Measurements from ENCODE around the gene NR3C1.
"Not testable (repeated sequence)": the region's sequence is repeated elsewhere in the genome, so short reads cannot be mapped to it uniquely, and the experiment has no call there.

NR3C1 gene

GRCh38 chr5:143337946-143338345, 65.5 kb downstream of the NR3C1 start:
- DNase-seq (ENCODE audit: low read depth in 2 of 2): no peak

GRCh38 chr5:143336485-143336884, 67.0 kb downstream of the NR3C1 start:
- DNase-seq (ENCODE audit: low read depth in 2 of 2): no peak

- DNase-seq (ENCODE audit: low read depth in 2 of 2): no peak
These were observed 68.6 kb downstream of the NR3C1 start for GRCh38 chr5:143334903-143335302.

GRCh38 chr5:143334380-143334779, 69.1 kb downstream of the NR3C1 start:
- not testable (repeated sequence) for DNase-seq (ENCODE audit: low read depth in 2 of 2)

GRCh38 chr5:143331956-143332355, 71.5 kb downstream of the NR3C1 start:
- no peak for DNase-seq (ENCODE audit: low read depth in 2 of 2)

- no peak for DNase-seq (ENCODE audit: low read depth in 2 of 2)
These were observed 73.6 kb downstream of the NR3C1 start for GRCh38 chr5:143329843-143330242.

GRCh38 chr5:143328589-143329220, 74.8 kb downstream of the NR3C1 start:
- DNase-seq (ENCODE audit: low read depth in 2 of 2): no peak

- DNase-seq (ENCODE audit: low read depth in 2 of 2): not testable (repeated sequence)
These were observed 78.4 kb downstream of the NR3C1 start for GRCh38 chr5:143325086-143325485.

GRCh38 chr5:143322931-143323630, 80.4 kb downstream of the NR3C1 start:
- DNase-seq (ENCODE audit: low read depth in 2 of 2): not testable (repeated sequence)

GRCh38 chr5:143322176-143322575, 81.3 kb downstream of the NR3C1 start:
- DNase-seq (ENCODE audit: low read depth in 2 of 2): no peak

- no peak for DNase-seq (ENCODE audit: low read depth in 2 of 2)
These were observed 83.9 kb downstream of the NR3C1 start for GRCh38 chr5:143319437-143320227.

GRCh38 chr5:143318833-143319232, 84.7 kb downstream of the NR3C1 start:
- DNase-seq (ENCODE audit: low read depth in 2 of 2): no peak

- no peak for DNase-seq (ENCODE audit: low read depth in 2 of 2)
These were observed 85.2 kb downstream of the NR3C1 start for GRCh38 chr5:143318270-143318669.

GRCh38 chr5:143316844-143317631, 86.4 kb downstream of the NR3C1 start:
- no peak for DNase-seq (ENCODE audit: low read depth in 2 of 2)

GRCh38 chr5:143316337-143316736, 87.1 kb downstream of the NR3C1 start:
- no peak for DNase-seq (ENCODE audit: low read depth in 2 of 2)

GRCh38 chr5:143315929-143316328, 87.6 kb downstream of the NR3C1 start:
- DNase-seq (ENCODE audit: low read depth in 2 of 2): no peak

- DNase-seq (ENCODE audit: low read depth in 2 of 2): no peak
These were observed 88.3 kb downstream of the NR3C1 start for GRCh38 chr5:143315214-143315613.

- DNase-seq (ENCODE audit: low read depth in 2 of 2): no peak
These were observed 88.8 kb downstream of the NR3C1 start for GRCh38 chr5:143314659-143315058.

GRCh38 chr5:143314099-143314498, 89.4 kb downstream of the NR3C1 start:
- no peak for DNase-seq (ENCODE audit: low read depth in 2 of 2)

GRCh38 chr5:143313298-143313852, 90.1 kb downstream of the NR3C1 start:
- DNase-seq (ENCODE audit: low read depth in 2 of 2): no peak

- no peak for DNase-seq (ENCODE audit: low read depth in 2 of 2)
These were observed 90.7 kb downstream of the NR3C1 start for GRCh38 chr5:143312822-143313221.

GRCh38 chr5:143311955-143312354, 91.5 kb downstream of the NR3C1 start:
- no peak for DNase-seq (ENCODE audit: low read depth in 2 of 2)
